NCI-H1694 treated with DMSO at 0.1 percent for 48 hours (cell line): ENCODE data around the gene STARD7.
"Not testable (repeated sequence)": the region's sequence is repeated elsewhere in the genome, so short reads cannot be mapped to it uniquely, and the experiment has no call there.

Source experiments
- DNase-seq: peaks from one replicate; lab custom pipeline; 2025; lab: John Stamatoyannopoulos, UW

STARD7 gene

DNA sequence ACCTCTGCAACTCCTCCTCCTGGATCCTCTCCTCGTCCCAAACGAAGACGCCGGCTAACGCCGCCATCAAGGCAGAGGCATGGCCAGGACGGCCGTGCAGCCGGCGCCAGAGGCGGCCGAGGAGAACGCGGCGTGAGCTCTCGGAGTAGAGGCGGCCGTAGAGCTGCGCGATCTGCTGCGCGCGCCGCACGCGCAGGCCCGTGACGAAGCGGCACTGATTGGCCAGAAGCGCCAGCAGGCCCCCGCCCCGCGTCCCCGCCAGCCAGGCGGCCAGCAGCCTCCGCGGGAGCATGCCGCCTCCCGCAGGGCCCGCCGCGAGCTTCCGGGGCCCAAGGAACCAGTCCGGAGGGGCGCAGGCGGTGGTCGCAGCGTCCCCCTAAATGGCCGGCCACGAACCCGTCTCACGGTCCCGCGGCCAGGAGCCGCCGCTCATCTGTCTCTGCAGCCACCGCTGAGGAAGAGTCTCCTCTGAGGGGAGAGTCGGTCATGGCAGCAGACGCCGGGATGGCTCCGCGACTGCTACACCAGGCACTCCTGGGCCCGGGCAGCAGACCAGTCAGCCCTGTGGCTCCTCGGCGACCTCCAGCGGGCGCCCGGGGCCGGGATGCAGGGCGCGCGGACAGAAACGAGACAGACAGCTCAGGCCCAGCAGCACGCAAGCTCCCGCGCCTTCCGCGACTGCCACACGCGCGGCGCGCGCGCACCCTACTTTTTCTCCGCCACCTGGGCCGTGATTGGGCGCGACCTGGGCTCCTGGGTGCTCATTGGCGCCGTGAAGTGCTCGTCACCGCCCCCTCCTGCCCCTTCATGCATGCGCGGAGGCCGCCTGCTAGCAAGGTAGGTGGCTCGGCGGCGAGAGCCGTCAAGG, at the start of gene STARD7:
Gene STARD7, minus strand, starts transcription at position 685 of the 868 bp plus-strand sequence. Its CDS starts 393 bp downstream, at position 292.
- DNase-seq: peak; percentile 94

DNA sequence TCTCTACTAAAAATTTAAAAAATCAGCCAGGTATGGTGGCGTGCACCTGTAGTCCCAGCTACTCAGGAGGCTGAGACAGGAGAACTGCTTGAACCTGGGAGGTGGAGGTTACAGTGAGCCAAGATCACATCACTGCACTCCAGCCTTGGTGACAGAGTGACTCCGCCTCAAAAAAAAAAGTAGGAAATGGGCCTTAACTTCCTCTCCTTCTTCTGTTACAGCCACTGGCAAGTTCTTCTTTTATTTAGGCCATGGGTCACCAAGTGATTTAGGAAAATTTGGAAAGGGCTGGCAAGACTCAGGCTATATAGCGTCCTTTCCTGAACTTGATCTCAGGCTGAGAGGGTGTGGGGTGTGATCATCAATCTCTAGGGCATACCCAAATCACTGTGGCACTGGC, 49.1 kb upstream of the STARD7 start:
- DNase-seq: not testable (repeated sequence)

- DNase-seq: no peak
These were observed 48.0 kb upstream of the STARD7 start for GRCh38 chr2:96256611-96257113.

- no peak for DNase-seq
These were observed 45.9 kb upstream of the STARD7 start for GRCh38 chr2:96254571-96254970.

GRCh38 chr2:96253006-96253405, 44.4 kb upstream of the STARD7 start:
- DNase-seq: no peak

- no peak for DNase-seq
These were observed 43.9 kb upstream of the STARD7 start for GRCh38 chr2:96252526-96252925.

- no peak for DNase-seq
These were observed 43.2 kb upstream of the STARD7 start for GRCh38 chr2:96251721-96252292.

DNA sequence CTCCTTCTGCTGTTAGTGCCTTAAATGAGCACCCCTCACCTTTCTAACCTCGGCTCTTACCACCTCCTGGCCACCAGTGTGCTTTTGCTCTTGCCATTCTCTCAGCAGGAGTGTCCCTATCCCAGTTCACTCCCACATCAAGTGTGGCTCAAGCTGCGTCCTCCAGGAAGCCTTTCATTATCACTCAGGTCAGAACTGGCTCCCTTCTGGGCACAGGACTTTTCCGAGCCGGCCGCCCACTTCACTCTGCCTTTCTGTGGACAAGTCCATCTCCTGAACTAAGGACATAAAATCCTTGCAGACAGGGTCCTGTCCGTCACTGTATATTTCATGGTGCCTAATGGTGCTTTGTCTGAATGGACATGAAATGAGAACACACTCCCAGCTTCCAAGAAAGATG, 41.6 kb upstream of the STARD7 start:
- no peak for DNase-seq

GRCh38 chr2:96249654-96250053, 41.0 kb upstream of the STARD7 start:
- DNase-seq: no peak

GRCh38 chr2:96248624-96249023, 40.0 kb upstream of the STARD7 start:
- no peak for DNase-seq

GRCh38 chr2:96247896-96248295, 39.3 kb upstream of the STARD7 start:
- DNase-seq: no peak

DNA sequence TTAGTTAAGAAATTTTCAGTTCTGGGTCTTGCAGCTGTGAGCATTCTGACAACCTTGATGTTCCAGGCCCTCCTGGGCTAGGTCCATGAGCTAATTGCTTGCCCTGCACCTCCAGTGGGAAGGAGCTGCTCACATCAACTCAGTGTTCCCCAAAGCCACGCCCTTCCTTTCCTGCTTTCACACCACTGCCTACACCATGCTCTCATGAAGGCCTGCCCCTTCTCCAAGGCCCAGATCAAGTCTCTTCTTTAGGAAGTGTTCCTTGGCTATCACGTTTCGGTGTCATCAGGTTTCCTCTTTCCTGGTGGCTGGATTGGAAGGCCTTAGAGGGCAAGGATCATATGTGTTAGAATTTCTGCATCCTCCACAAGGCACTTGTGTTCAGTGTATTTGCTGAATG, 38.4 kb upstream of the STARD7 start:
- no peak for DNase-seq

DNA sequence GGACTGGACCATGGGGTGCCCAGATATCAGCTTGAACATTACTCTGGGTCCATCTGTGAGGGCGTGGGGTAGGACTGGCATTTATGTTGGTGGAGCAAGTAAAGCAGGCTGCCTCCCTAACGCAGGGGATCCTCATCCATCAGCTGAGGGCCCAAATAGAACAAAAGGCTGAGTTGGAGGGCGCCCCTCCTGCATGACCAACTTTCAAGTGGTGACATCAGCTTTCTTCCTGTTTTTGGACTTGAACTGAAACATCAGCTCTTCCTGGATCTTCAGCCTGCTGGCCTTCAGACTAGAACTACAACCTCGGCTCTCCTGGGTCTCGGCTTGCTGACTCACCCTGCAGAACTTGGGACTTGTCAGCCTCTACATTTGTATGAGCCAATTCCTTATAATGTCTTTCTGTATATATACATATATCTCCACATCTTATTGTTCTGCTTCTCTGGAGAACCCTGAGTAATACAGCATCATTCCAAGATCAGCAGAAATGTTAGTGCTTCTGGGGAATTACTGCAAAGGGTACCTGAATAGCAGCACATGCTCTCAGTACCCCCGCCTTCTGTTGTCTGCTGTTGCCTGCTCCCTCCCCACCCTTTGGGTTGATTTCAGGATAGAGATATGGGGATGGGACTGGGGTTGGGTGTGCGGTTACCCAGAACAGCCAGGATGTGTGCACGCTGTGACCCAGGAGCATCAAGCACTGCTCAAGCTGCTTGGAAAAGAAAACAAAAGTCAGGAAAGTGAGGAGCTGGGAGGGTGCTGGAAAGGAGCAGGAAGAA, 37.2 kb upstream of the STARD7 start:
- no peak for DNase-seq

- DNase-seq: no peak
These were observed 35.2 kb upstream of the STARD7 start for GRCh38 chr2:96243843-96244242.

DNA sequence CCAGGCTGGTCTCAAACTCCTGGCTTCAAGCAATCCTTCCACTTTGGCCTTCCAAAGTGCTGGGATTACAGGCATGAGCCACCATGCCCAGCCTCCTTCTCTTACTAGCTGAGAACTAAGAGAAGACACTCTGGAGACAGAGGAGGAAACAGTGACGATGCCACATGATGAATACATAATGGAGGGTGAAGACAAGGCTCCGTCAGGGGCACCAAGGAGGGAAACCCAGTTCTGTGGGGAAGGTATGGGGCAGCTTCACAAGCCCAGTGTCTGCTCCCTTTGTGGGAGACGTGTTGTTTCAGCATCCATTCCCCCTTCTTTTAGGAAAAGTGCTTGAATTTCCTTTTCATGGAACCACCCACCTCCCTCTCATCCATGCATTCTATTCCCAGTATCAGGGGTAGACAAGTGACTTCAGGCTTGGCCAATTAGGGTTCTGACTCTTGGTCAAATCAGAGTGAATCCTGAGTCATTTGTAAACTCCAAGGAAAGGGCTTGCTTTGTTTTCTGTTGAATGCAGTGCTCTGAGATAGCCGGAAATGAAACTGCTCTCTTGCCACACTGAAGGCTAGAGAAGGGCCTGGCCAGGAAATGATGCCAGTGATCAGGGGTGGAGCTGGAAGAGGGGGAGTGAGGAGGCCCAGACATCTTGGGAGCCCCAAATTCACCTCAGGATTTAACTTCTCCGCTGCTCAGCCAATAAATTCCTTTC, 33.4 kb upstream of the STARD7 start:
- no peak for DNase-seq

- DNase-seq: no peak
These were observed 32.6 kb upstream of the STARD7 start for GRCh38 chr2:96241227-96241626.

DNA sequence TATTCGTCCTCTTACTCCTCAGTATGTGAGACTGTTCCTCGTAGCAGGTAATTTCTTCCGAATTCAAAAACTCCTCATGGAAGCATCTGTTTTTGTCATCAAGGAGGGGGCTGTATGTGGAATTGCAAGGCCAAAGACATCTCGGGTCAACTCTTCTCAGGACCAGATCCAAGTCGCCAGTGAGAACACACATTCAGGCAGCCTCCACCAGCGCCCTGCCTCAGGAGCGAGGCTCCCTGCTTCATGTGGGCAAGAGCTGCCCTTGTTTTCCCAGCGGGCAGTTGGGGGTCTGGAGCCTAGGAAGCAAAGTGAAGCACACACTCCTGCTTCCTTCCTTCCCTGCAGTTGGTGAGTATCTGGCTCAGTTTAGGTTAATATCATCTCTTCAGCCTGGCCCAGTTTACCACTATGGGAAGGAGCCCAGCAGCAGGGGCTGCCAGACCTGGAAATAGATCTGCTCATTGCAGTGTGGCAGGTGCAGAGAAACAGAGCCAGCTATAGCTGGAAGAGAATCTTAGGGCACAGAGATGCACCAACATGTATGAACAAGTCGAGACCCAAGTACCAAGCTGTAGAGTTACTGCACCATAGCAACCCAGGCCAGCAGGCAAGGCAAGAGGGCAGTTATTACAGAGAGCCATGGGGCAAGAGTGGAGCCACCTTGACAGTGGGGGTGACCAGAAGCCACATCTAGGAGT, 31.9 kb upstream of the STARD7 start:
- peak; percentile 68 for DNase-seq

- no peak for DNase-seq
These were observed 31.2 kb upstream of the STARD7 start for GRCh38 chr2:96239745-96240264.

DNA sequence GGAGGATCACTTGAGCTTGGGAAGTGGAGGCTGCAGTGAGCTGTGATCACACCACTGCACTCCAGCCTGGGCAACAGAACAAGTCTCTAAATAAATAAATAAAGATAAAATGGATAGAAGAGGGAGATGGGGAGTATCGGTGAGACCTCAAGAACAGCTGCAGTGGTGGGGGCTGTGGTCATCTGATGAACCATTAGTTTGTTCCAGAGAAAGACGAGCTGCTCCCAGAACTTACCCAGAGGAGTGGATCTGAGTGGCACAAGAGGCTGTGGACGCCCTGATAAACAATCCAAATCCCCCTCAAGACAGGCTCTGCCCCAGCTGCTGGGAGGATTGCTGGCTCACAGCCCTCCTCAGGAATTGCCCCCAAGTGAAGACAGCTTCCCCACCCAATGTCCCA, 30.5 kb upstream of the STARD7 start:
- no peak for DNase-seq

- no peak for DNase-seq
These were observed 29.6 kb upstream of the STARD7 start for GRCh38 chr2:96238266-96238665.

DNA sequence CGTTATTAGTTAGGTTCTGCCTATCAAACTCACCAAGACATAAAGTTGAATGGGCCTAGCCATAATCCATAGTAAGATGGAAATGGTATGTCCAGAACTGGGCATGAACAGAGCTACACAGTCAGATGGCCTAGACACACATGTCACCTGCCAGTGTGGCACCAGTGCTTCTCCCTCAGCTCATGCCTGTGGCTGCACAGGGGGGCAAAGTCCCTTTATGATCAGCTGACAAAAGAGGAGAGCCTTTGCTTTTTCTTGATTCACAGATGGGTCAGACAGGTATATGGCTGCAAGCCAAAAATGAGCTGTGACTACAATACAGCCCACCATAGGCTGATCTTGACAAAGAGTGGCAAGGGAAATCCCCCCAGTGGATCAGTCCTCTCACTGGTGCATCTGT, 28.3 kb upstream of the STARD7 start:
- DNase-seq: no peak
